RWPE1 (cell line): ENCODE data around the gene FGD4.

Experiments
- CTCF ChIA-PET: fragments of 350-600 bp; sonication (Branson Sonifier 250); formaldehyde crosslinking; extraction: SDS; loops from one replicate; lab custom pipeline; 2021; lab: Yijun Ruan, JAX
- POLR2A ChIA-PET: fragments of 400-600 bp; formaldehyde crosslinking; extraction: SDS; loops from one replicate; lab custom pipeline; 2020; ENCODE audit warnings: antibody characterized with exemption; ENCODE audit not compliant: low non-redundant PET; lab: Yijun Ruan, JAX
- DNase-seq: peaks from one replicate; pipeline ENCODE4 v3.0.0; 2012; ENCODE audit warnings: low spot score
- H3K27ac ChIP-seq: fragments of 450-650 bp; 2 replicates; pipeline ENCODE4 v1.5.1; 2017
- CTCF ChIP-seq: fragments of 450-650 bp; conservative IDR thresholded peaks from 2 replicates; pipeline ENCODE4 v1.5.1; 2017; ENCODE audit warnings: low read depth, mild to moderate bottlenecking

The FGD4 gene

DNA sequence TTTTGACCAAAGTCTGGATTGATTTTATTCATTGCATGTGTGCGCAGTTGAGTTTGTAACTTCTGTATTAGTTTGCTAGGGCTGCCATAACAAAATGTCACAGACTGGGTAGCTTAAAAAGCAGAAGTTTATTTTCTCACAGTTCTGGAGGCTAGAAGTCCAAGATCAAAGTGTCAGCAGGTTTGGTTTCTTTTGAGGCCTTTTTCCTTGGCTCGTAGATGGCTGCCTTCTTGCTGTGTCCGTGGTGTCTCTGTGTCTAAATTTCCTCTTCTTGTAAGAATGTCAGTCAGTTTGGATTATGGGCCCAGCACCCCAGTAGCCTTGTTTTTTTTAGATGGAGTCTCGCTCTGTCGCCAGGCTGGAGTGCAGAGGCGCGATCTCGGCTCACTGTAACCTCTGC is 291.6 kb downstream of the FGD4 start:
- DNase-seq: no peak
- POLR2A ChIA-PET: no interaction called here

DNA sequence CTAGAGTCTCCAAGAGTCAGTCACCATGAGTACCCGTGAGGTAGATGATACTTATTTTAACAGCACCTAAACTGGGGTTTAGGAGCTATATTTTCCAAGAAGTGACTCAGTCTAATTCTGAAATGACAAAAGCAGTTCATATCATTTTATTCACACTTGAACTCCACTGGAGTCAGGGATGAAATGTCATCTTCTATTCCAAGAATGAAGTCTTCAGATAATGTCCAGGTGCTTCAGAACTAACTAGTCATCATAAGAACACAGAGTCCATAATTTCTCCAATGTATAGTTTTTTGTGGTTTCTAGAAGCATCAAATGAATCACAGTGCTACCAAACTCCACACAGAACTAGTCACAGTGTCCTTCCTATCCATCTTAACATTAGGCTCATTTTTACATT is 293.0 kb downstream of the FGD4 start:
- POLR2A ChIA-PET: no interaction called here
- CTCF ChIA-PET: no interaction called here
- no peak for DNase-seq
- no peak overlapping the region for H3K27ac ChIP-seq
- TF ChIP-seq CTCF: no peak

More for the DNA sequence above, 291.6 kb downstream of the FGD4 start:
- CTCF ChIA-PET: no interaction called here
- TF ChIP-seq CTCF: no peak
- H3K27ac ChIP-seq: no peak overlapping the region

DNA sequence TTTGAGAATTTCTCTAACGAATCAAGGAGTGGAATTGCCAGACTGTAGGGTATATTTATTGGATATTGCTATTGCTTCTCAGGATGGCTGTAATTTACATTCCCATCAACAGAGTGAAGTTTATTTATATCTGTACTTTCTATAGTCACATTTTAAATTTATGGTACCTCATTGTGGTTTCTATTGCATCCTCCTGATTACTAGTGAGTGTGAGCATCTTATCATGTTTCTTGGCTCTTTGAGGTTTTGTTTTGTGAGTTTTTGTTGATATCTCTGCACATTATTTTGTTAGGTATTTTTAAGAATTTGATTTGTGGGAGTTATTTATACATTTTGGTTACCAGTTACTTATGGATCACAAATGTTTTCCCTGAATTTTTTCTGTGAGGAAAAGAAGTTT is 293.7 kb downstream of the FGD4 start:
- ChIA-PET CTCF (no interaction called here), POLR2A (no interaction called here)
- no peak for TF ChIP-seq CTCF
- no peak overlapping the region for H3K27ac ChIP-seq
- no peak for DNase-seq
